GM12875 (cell line): Measurements from ENCODE around the gene ZDBF2.

Experiments
- H3K4me3 ChIP-seq: one replicate; pipeline ENCODE4 v1.5.1; 2011; ENCODE audit warnings: low read depth, low read length, control low read depth
- CTCF ChIP-seq: IDR thresholded peaks from 2 replicates; pipeline ENCODE4 v1.5.1; 2011; ENCODE audit warnings: low read depth, mild to moderate bottlenecking, control low read depth, inconsistent platforms, low read length, moderate library complexity, borderline replicate concordance; ENCODE audit not compliant: insufficient read depth

The ZDBF2 gene

DNA sequence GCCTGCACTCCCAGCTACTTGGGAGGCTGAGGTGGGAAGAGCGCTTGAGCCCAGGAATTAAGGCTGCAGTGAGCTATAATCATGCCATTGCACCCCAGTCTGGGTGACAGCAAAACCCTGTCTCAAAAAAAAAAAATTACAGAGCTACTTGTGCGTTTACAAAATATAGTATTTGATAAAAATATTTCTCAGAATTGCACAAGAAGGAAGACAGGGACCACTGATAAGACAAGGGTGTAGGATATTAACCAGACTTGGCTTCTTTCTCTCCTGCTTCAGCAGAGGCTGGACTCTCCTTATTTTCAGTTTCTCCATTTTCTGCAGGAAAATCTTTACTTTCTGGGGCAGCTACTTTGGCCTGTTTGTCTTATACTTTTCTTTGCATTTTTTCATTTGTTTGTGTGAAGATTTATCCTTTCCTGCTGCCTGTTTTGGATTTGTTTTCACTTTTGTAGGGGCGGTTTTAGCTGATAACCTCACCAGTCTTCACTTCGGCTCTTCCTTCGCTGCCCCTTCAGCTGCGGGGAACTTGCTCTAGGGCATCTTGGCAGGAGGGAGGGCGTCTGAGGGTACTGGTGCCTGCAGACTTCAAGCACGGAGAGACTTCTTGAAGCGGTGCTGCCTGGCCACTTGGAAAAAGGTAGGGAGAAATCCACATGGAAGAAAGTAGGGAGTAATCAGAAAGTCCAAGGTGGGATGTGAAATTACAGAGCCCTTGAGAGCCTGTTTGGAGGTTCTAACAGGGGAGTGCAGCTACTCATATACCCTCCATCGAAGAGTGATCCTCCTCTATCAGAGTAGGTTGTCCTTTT lies 14.9 kb upstream of the ZDBF2 start:
- H3K4me3 ChIP-seq: no peak overlapping the region
- no peak for TF ChIP-seq CTCF

- peak; percentile 45; the same call in 1 of the 2 replicates for TF ChIP-seq CTCF
- H3K4me3 ChIP-seq: no peak overlapping the region
These were observed 14.1 kb upstream of the ZDBF2 start for GRCh38 chr2:206260188-206261012.

GRCh38 chr2:206263959-206264603 lies 10.4 kb upstream of the ZDBF2 start:
- TF ChIP-seq CTCF: no peak
- no peak overlapping the region for H3K4me3 ChIP-seq

DNA sequence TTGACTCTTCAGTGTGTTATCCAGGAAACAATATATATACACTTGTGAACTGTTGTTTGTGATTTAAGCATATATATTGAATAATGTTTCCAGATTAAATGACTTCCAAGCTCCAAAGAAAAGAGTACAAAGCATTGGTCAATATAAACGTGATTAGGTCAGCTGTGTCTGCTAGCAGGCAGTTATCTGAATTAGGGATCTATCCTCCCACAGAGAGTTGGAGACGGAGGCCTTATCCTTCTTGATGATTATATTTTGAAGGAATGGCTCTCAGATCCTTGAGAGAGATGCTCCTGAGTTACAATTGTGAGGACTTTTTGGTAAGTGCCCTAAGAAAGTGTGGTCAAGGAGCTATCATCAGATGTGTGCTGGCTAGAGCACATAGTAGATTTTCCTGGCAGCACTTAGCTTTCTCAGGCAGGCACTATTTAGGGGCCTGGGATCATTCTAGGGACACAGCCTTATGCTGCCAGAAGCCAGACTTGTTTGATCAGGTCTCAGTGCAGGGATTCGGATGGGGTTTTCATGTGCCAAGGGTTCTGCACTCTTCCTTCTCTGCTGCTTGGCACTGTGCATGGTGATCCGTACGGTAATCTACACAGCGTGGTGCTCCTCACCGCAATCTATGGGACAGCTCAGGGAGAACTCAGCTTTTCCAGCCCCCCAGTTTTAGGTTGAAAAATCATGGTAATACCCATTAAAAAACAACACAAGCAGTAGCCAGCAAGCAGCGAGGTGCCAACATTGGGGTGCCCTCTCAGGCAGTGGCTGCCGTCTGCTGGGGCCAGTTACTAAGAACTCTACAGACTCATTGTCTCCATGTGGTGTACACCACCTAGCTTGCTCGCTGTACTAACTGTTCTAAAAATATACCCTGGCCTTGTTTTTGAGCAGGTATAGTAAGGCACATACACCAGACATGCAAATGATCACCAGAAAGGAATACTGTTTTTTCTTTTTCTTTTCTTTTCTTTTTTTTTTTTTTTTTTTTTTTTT lies 8.0 kb upstream of the ZDBF2 start:
- no peak overlapping the region for H3K4me3 ChIP-seq

DNA sequence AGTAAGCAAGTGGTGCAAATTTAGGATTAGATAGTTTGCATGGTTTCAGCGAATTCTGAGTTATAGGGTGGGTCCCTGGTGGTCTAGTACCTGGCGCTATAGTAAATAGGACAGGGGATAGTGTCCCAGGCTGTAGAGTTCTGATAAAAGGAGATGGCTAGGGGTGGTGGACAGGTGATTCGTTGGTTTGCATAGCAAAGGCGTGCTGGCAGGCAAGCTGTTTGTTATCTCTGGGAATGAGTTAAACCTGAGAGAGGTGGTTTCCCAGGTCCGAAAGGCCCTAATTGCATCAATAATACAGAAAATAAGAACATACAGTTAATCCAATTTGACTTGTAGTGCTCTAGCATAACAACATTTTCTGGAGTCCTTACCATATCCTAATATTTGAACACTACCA lies 6.9 kb upstream of the ZDBF2 start:
- no peak overlapping the region for H3K4me3 ChIP-seq
- TF ChIP-seq CTCF: no peak

More for the DNA sequence above, 8.0 kb upstream of the ZDBF2 start:
- TF ChIP-seq CTCF: no peak

DNA sequence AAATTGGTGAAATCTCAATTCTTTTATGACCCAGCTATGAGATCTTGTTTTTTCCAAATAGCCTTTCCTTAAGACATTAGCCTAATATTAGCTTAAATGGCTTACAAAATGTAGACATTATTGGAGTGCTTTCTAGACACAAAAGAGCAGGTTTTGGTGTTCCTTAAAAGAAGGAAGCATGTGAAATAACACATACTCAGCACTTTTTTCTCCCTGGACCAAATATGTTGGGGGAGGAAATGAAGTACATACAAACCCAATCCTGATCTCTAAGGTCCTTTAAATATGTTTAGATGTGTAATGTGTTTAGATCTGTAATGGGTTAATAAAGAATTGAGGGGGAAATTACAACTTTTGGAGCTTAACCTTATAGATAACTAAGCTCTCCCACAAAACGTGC lies 3.4 kb upstream of the ZDBF2 start:
- TF ChIP-seq CTCF: no peak
- H3K4me3 ChIP-seq: no peak overlapping the region
